Measurements from ENCODE around the gene ZNF613. TPM values are rescaled to one million over a fixed set of nuclear protein-coding genes. Genes with fewer than 3 reads are reported as not detected.

Gene ZNF613
- total RNA-seq, 1 experiment from 2014 or later = 3.1 TPM

DNA sequence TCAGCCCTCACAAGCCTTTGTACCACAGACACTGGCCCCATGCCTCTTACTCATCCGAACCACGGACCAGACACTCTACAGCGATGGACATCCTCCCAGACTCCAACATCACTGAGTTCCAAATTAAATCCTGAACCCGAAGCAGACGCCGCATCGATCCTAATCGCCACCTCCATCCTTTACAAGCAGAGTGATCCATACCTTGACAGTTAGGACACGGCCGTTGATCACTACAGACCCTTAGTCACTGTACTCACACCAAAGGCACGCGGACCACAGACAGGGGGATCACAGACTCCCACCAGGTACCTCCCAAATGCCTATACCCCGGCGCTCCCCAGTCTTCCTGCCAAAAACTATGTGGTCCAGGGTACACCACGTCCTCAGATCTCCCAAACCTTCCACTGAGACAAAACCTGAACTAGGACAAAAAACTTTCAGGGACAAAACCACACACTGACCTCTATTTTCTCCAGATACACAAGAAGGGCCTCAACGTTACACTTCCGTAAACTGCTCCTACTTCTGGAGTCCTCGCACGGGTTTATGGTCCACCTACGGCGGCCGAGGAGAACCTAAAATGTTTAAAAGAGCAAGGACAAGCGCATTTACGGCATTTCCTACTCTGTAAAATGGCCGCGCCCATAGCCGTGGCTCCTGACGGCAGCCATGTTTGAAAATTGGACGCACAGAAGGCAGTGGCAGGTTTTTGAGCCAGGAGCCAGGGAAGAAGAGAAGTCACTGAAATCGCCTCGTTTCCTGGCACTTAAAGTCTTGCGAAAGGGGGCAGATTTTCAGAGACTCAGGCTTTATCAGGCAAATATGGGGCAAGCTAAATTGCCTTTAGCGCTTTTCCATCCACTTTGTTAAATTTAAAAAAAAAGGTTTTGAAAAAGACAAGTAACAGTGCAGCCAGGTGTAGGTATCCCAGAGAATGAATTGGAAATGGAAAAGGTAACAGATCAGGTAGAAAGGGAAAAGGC lies 59.3 kb downstream of the ZNF613 start, which contains the start of gene ZNF350:
ZNF350 (minus strand) TSS at position 532 of the 983 bp plus-strand sequence. CDS start 12,480 bp downstream, outside the sequence.
- BruUV-seq (replicated peaks) = TSS peak; percentile 75
- peak within 1 kb of the TSS; percentile 79 for H3K4me2 ChIP-seq (ENCODE audit: low read length)
- H3K4me1 ChIP-seq (ENCODE audit: insufficient read depth, low read length) = no peaks in the 10 kb centered on the region
- ChIA-PET POLR2A (ENCODE audit: unreplicated experiment) (no interaction called here), CTCF (no interaction called here)
- H4K20me1 ChIP-seq (ENCODE audit: low read length) = no peaks in the 10 kb centered on the region
- intact Hi-C loops (cut with micrococcal nuclease) = loop anchor here (1.0 kb wide), 1 partner anchor 59 kb away; the partner anchor contains the start of gene ZNF613
- H3K27ac ChIP-seq (ENCODE audit: low read length) = no peak within 1 kb of the TSS
- no peaks in the 10 kb centered on the region for H3F3A ChIP-seq (ENCODE audit: low read length, unreplicated experiment)
- TF ChIP-seq, protein P1, sequence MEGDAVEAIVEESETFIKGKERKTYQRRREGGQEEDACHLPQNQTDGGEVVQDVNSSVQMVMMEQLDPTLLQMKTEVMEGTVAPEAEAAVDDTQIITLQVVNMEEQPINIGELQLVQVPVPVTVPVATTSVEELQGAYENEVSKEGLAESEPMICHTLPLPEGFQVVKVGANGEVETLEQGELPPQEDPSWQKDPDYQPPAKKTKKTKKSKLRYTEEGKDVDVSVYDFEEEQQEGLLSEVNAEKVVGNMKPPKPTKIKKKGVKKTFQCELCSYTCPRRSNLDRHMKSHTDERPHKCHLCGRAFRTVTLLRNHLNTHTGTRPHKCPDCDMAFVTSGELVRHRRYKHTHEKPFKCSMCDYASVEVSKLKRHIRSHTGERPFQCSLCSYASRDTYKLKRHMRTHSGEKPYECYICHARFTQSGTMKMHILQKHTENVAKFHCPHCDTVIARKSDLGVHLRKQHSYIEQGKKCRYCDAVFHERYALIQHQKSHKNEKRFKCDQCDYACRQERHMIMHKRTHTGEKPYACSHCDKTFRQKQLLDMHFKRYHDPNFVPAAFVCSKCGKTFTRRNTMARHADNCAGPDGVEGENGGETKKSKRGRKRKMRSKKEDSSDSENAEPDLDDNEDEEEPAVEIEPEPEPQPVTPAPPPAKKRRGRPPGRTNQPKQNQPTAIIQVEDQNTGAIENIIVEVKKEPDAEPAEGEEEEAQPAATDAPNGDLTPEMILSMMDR (conservative IDR thresholded peaks at IDR 0.05; ENCODE audit: low read depth, low read length) = no peak
- TF ChIP-seq EZH2phosphoT487 (IDR thresholded peaks at IDR 0.05; ENCODE audit: borderline replicate concordance, low read length) (no peak), EZH2 (IDR thresholded peaks at IDR 0.05; ENCODE audit: low read length, unreplicated experiment) (no peak)
- peak within 1 kb of the TSS; percentile 79 for H2AFZ ChIP-seq (ENCODE audit: low read length)
- peaks cover 76% of the 10 kb centered on the region for H3K9me3 ChIP-seq (ENCODE audit: low read length)
- H3K4me3 ChIP-seq (ENCODE audit: low read length) = peak within 1 kb of the TSS; percentile 86
- H3K79me2 ChIP-seq (ENCODE audit: low read length) = peaks cover 44% of the 10 kb centered on the region
- ATAC-seq (peak; percentile 94), DNase-seq (peak; percentile 97)
- peaks cover 55% of the 10 kb centered on the region for H3K36me3 ChIP-seq (ENCODE audit: low read depth, low read length)
- peak within 1 kb of the TSS; percentile 78 for H3K9ac ChIP-seq (ENCODE audit: low read length)
- H3K9me2 ChIP-seq (replicated peaks; ENCODE audit: low read length) = no peaks in the 10 kb centered on the region
- H3K27me3 ChIP-seq (ENCODE audit: low read length) = no peaks in the 10 kb centered on the region

GRCh38 chr19:51993422-51993821 lies 66.2 kb downstream of the ZNF613 start:
- Histone ChIP-seq H3K79me2 (ENCODE audit: low read length) (no peaks in the 10 kb centered on the region), H4K20me1 (ENCODE audit: low read length) (no peaks in the 10 kb centered on the region), H3K4me2 (ENCODE audit: low read length) (no peak overlapping the region), H3K27ac (ENCODE audit: low read length) (no peak overlapping the region), H3K36me3 (ENCODE audit: low read depth, low read length) (peaks cover 80% of the 10 kb centered on the region), H3F3A (ENCODE audit: low read length, unreplicated experiment) (no peaks in the 10 kb centered on the region), H3K9me2 (replicated peaks; ENCODE audit: low read length) (no peaks in the 10 kb centered on the region), H3K9me3 (ENCODE audit: low read length) (peaks cover 90% of the 10 kb centered on the region), H3K4me3 (ENCODE audit: low read length) (no peak overlapping the region; the same call in 1 of the 2 replicates), H3K4me1 (ENCODE audit: insufficient read depth, low read length) (no peaks in the 10 kb centered on the region), H3K27me3 (ENCODE audit: low read length) (no peaks in the 10 kb centered on the region), H2AFZ (ENCODE audit: low read length) (no peak overlapping the region), H3K9ac (ENCODE audit: low read length) (no peak overlapping the region)
- intact Hi-C loops (cut with micrococcal nuclease) = no loop called here
- no TSS peak for BruUV-seq (replicated peaks)
- TF ChIP-seq EZH2phosphoT487 (IDR thresholded peaks at IDR 0.05; ENCODE audit: borderline replicate concordance, low read length) (no peak), EZH2 (IDR thresholded peaks at IDR 0.05; ENCODE audit: low read length, unreplicated experiment) (no peak)
- TF ChIP-seq, protein P1 (conservative IDR thresholded peaks at IDR 0.05; ENCODE audit: low read depth, low read length) = no peak
- no peak for DNase-seq
- CTCF ChIA-PET = no interaction called here
- POLR2A ChIA-PET (ENCODE audit: unreplicated experiment) = no interaction called here
- ATAC-seq = no peak
